SK-N-SH treated with all-trans-retinoic acid at 6 μM for 48 hours (cell line): ENCODE data around the gene KCNIP4.

Experiments
- CSRNP3 ChIP-seq: fragments of 250-450 bp; sonication (Bioruptor Pico); IDR thresholded peaks from 2 replicates; pipeline ENCODE4 v1.5.1; 2021; ENCODE audit warnings: mild to moderate bottlenecking, moderate library complexity
- ESRRG ChIP-seq: fragments of 250-450 bp; sonication (Bioruptor Pico); IDR thresholded peaks from 2 replicates; pipeline ENCODE4 v1.6.1; 2021; ENCODE audit warnings: mild to moderate bottlenecking
- RARB ChIP-seq: fragments of 250-450 bp; sonication (Bioruptor Pico); IDR thresholded peaks from 2 replicates; pipeline ENCODE4 v1.8.0; 2021; ENCODE audit warnings: mild to moderate bottlenecking, moderate library complexity
- TSHZ2 ChIP-seq: fragments of 250-450 bp; sonication (Bioruptor Pico); IDR thresholded peaks from 2 replicates; pipeline ENCODE4 v1.5.0; 2020; ENCODE audit warnings: mild to moderate bottlenecking, moderate library complexity

- no peak for TF ChIP-seq RARB (CRISPR knock-in tag)
- TF ChIP-seq CSRNP3 (CRISPR knock-in tag), result no peak
- no peak for TF ChIP-seq TSHZ2
- no peak for TF ChIP-seq ESRRG (CRISPR knock-in tag)
Observed at GRCh38 chr4:21879187-21879586, 69.4 kb downstream of the KCNIP4 start.
